ENCODE data around the gene SERINC5. TPM values are rescaled to one million over a fixed set of nuclear protein-coding genes. Genes with fewer than 3 reads are reported as not detected.

Gene SERINC5
- total RNA-seq, 1 donor from 2014 or later, result 21.4 TPM

- no peaks in the 10 kb centered on the region for H3K9me3 ChIP-seq (ENCODE audit: control insufficient read depth in 3 of 3, low read length in 3 of 3)
- no peaks in the 10 kb centered on the region for H3K36me3 ChIP-seq (ENCODE audit: control insufficient read depth in 3 of 3, insufficient read depth in 3 of 3, low read length in 3 of 3)
- no peaks in the 10 kb centered on the region for H3K27me3 ChIP-seq (ENCODE audit: control insufficient read depth in 3 of 3, insufficient read depth in 3 of 3, low read length in 3 of 3)
- H3K9ac ChIP-seq (ENCODE audit: low read depth in 1 of 3, low read length in 3 of 3), result no peak overlapping the region
- H3K27ac ChIP-seq (ENCODE audit: low read depth, low read length), result no peak overlapping the region
- no peak overlapping the region for H3K4me3 ChIP-seq (ENCODE audit: low read length in 3 of 3)
- peaks cover 6 to 14% (median 12%) of the 10 kb centered on the region in 3 donors for H3K4me1 ChIP-seq (ENCODE audit: control insufficient read depth in 3 of 3, insufficient read depth in 3 of 3, low read length in 3 of 3)
Observed at GRCh38 chr5:80259511-80260203, 3.8 kb upstream of the SERINC5 start.

DNA sequence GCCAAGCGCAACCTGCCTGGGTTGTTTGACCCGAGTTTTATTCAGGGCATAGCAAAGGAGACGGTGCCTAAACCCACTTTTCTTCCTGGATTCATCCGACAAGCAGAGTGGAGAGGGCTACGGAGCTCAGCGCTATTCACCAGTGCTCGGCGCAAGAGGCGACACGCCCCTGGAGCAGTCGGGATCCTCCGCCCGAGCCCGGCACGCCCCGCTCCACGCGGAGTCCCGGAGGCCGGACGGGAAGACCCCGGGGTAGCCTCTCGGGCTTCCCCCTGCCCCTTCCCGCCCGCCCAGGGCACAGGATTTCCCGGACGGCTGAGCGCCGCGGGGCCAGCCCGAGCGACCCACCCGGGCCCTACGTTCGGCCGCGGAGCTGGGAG lies 427 bp downstream of the SERINC5 start:
- no peaks in the 10 kb centered on the region for H3K36me3 ChIP-seq (ENCODE audit: control insufficient read depth in 3 of 3, insufficient read depth in 3 of 3, low read length in 3 of 3)
- H3K27me3 ChIP-seq (ENCODE audit: control insufficient read depth in 3 of 3, insufficient read depth in 3 of 3, low read length in 3 of 3), result no peaks in the 10 kb centered on the region
- peak overlapping the region; percentile 86 for H3K27ac ChIP-seq (ENCODE audit: low read depth, low read length)
- H3K4me3 ChIP-seq (ENCODE audit: low read length in 3 of 3), result peak overlapping the region; percentile 68 to 93 (median 88)
- peak overlapping the region; percentile 80 for H3K9ac ChIP-seq (ENCODE audit: low read depth in 1 of 3, low read length in 3 of 3)
- H3K4me1 ChIP-seq (ENCODE audit: control insufficient read depth in 3 of 3, insufficient read depth in 3 of 3, low read length in 3 of 3), result peaks cover 6 to 22% (median 15%) of the 10 kb centered on the region in 3 donors
- H3K9me3 ChIP-seq (ENCODE audit: control insufficient read depth in 3 of 3, low read length in 3 of 3), result no peaks in the 10 kb centered on the region

- Histone ChIP-seq H3K9ac (ENCODE audit: low read depth in 1 of 3, low read length in 3 of 3) (peak overlapping the region; percentile 80), H3K27ac (ENCODE audit: low read depth, low read length) (peak overlapping the region; percentile 86), H3K9me3 (ENCODE audit: control insufficient read depth in 3 of 3, low read length in 3 of 3) (no peaks in the 10 kb centered on the region), H3K4me1 (ENCODE audit: control insufficient read depth in 3 of 3, insufficient read depth in 3 of 3, low read length in 3 of 3) (peaks cover 6 to 22% (median 15%) of the 10 kb centered on the region in 3 donors), H3K4me3 (ENCODE audit: low read length in 3 of 3) (peak overlapping the region; percentile 68 to 93 (median 88)), H3K36me3 (ENCODE audit: control insufficient read depth in 3 of 3, insufficient read depth in 3 of 3, low read length in 3 of 3) (no peaks in the 10 kb centered on the region), H3K27me3 (ENCODE audit: control insufficient read depth in 3 of 3, insufficient read depth in 3 of 3, low read length in 3 of 3) (no peaks in the 10 kb centered on the region)
Observed at GRCh38 chr5:80254767-80255430, 949 bp downstream of the SERINC5 start.

GRCh38 chr5:80251636-80252035 lies 4.2 kb downstream of the SERINC5 start:
- Histone ChIP-seq H3K9me3 (ENCODE audit: control insufficient read depth in 3 of 3, low read length in 3 of 3) (no peaks in the 10 kb centered on the region), H3K4me3 (ENCODE audit: low read length in 3 of 3) (no peak overlapping the region), H3K27ac (ENCODE audit: low read depth, low read length) (no peak overlapping the region), H3K36me3 (ENCODE audit: control insufficient read depth in 3 of 3, insufficient read depth in 3 of 3, low read length in 3 of 3) (no peaks in the 10 kb centered on the region), H3K4me1 (ENCODE audit: control insufficient read depth in 3 of 3, insufficient read depth in 3 of 3, low read length in 3 of 3) (peaks cover 9 to 21% (median 20%) of the 10 kb centered on the region in 3 donors), H3K27me3 (ENCODE audit: control insufficient read depth in 3 of 3, insufficient read depth in 3 of 3, low read length in 3 of 3) (no peaks in the 10 kb centered on the region), H3K9ac (ENCODE audit: low read depth in 1 of 3, low read length in 3 of 3) (no peak overlapping the region)

- Histone ChIP-seq H3K27me3 (ENCODE audit: control insufficient read depth in 3 of 3, insufficient read depth in 3 of 3, low read length in 3 of 3) (no peaks in the 10 kb centered on the region), H3K36me3 (ENCODE audit: control insufficient read depth in 3 of 3, insufficient read depth in 3 of 3, low read length in 3 of 3) (no peaks in the 10 kb centered on the region), H3K27ac (ENCODE audit: low read depth, low read length) (no peak overlapping the region), H3K9ac (ENCODE audit: low read depth in 1 of 3, low read length in 3 of 3) (no peak overlapping the region), H3K4me3 (ENCODE audit: low read length in 3 of 3) (no peak overlapping the region), H3K9me3 (ENCODE audit: control insufficient read depth in 3 of 3, low read length in 3 of 3) (no peaks in the 10 kb centered on the region), H3K4me1 (ENCODE audit: control insufficient read depth in 3 of 3, insufficient read depth in 3 of 3, low read length in 3 of 3) (peaks cover 9 to 24% (median 21%) of the 10 kb centered on the region in 3 donors)
Observed at GRCh38 chr5:80250801-80251200, 5.0 kb downstream of the SERINC5 start.

GRCh38 chr5:80249901-80250300 lies 5.9 kb downstream of the SERINC5 start:
- H3K4me1 ChIP-seq (ENCODE audit: control insufficient read depth in 3 of 3, insufficient read depth in 3 of 3, low read length in 3 of 3), result peaks cover 9 to 21% (median 17%) of the 10 kb centered on the region in 3 donors
- H3K36me3 ChIP-seq (ENCODE audit: control insufficient read depth in 3 of 3, insufficient read depth in 3 of 3, low read length in 3 of 3), result no peaks in the 10 kb centered on the region
- H3K4me3 ChIP-seq (ENCODE audit: low read length in 3 of 3), result no peak overlapping the region
- no peaks in the 10 kb centered on the region for H3K9me3 ChIP-seq (ENCODE audit: control insufficient read depth in 3 of 3, low read length in 3 of 3)
- no peak overlapping the region for H3K27ac ChIP-seq (ENCODE audit: low read depth, low read length)
- H3K27me3 ChIP-seq (ENCODE audit: control insufficient read depth in 3 of 3, insufficient read depth in 3 of 3, low read length in 3 of 3), result no peaks in the 10 kb centered on the region
- H3K9ac ChIP-seq (ENCODE audit: low read depth in 1 of 3, low read length in 3 of 3), result no peak overlapping the region

DNA sequence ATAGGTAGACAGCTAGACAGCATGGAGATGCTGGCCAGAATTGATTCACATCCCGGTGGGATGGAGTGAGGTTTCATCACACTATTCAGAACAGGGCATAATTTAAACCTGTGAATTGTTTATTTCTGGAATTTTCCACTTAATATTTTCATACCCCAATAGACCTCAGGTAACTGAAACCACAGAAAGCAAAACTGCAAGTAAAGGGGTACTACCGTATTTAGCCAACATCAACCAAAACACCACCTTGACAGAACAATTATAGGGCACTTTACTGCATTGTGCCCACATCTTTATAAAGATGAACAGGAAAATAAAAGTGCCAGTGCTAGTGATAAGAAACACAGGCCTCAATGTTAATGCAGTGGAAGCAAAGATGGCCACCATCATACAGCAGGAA lies 7.5 kb downstream of the SERINC5 start:
- Histone ChIP-seq H3K36me3 (ENCODE audit: control insufficient read depth in 3 of 3, insufficient read depth in 3 of 3, low read length in 3 of 3) (no peaks in the 10 kb centered on the region), H3K9ac (ENCODE audit: low read depth in 1 of 3, low read length in 3 of 3) (no peak overlapping the region), H3K27ac (ENCODE audit: low read depth, low read length) (no peak overlapping the region), H3K4me1 (ENCODE audit: control insufficient read depth in 3 of 3, insufficient read depth in 3 of 3, low read length in 3 of 3) (peaks cover 6 to 15% (median 9%) of the 10 kb centered on the region in 3 donors), H3K9me3 (ENCODE audit: control insufficient read depth in 3 of 3, low read length in 3 of 3) (no peaks in the 10 kb centered on the region), H3K27me3 (ENCODE audit: control insufficient read depth in 3 of 3, insufficient read depth in 3 of 3, low read length in 3 of 3) (no peaks in the 10 kb centered on the region), H3K4me3 (ENCODE audit: low read length in 3 of 3) (no peak overlapping the region)

DNA sequence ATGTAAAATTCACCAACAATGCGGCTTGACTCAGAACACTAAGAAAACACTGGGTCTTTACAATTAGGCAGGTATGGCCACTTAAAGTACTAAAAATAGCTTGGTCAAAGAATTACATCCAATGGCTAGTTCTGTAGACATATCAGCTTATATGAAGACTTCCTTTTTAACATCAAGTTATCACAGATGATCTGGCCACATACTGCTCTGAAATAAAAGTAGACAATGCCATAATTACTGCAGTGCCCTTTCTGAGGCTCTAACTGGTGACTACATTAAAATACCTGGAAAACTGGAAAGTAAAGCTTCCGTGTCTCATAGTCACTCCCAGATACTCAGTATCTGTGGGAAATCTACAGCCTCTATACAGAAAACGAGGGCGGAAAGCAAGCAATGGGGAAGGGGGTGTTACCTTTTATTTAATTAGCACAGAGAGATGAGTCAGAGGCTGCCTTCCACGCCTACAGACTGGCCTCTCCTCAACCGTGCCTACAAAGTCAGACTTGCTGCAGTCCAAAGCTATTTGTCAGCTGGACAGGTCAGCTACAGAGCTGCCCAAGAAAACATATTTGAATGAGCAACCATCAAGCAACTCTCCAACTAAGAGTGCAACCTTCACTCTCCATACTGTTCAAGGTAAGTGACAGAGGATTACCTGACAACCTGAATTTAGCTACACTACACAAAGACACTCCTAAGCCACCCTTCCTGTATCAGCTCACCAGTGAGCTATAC lies 8.7 kb downstream of the SERINC5 start:
- peak overlapping the region; percentile 34 for H3K27ac ChIP-seq (ENCODE audit: low read depth, low read length)
- H3K4me1 ChIP-seq (ENCODE audit: control insufficient read depth in 3 of 3, insufficient read depth in 3 of 3, low read length in 3 of 3), result peaks cover 6 to 15% (median 9%) of the 10 kb centered on the region in 3 donors
- H3K9me3 ChIP-seq (ENCODE audit: control insufficient read depth in 3 of 3, low read length in 3 of 3), result no peaks in the 10 kb centered on the region
- H3K27me3 ChIP-seq (ENCODE audit: control insufficient read depth in 3 of 3, insufficient read depth in 3 of 3, low read length in 3 of 3), result no peaks in the 10 kb centered on the region
- peak overlapping the region in 1 of 3 donors; percentile 40 for H3K9ac ChIP-seq (ENCODE audit: low read depth in 1 of 3, low read length in 3 of 3)
- no peaks in the 10 kb centered on the region for H3K36me3 ChIP-seq (ENCODE audit: control insufficient read depth in 3 of 3, insufficient read depth in 3 of 3, low read length in 3 of 3)
- H3K4me3 ChIP-seq (ENCODE audit: low read length in 3 of 3), result peak overlapping the region in 1 of 3 donors; percentile 10

DNA sequence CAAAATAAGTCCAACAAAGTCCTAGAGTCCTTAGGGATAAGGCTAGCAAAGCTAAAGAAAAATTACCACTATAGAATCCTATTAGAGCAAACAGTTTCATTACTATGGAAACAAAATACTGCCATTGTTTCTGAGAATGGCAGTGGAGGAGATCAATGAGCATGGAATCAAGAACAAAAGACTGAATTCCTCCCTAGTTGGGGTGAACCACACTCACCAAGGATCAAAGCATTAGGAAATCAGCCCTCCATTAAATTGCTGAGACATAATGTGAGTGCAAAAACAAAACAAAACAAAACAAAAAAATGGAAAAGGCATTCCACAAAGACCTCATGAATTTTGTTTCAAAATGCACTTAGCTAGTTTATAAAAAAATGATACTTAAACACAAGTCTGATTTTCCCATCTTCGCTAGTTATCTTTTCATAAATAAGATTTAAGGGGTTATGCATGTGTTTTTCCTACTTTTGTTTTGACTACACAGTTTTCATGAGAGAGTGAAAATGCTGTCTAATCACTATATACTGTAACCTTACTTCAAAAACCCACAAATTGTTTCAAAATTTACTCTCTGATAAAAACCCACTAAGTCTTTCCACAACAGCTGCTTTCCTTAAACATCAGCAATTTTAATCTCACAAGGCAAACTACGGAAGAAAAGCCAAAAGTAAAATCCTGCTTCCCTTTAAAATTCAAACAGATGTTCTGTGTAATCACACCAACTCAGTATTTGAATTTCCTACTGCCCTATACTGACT lies 9.7 kb downstream of the SERINC5 start:
- Histone ChIP-seq H3K4me3 (ENCODE audit: low read length in 3 of 3) (no peak overlapping the region), H3K27me3 (ENCODE audit: control insufficient read depth in 3 of 3, insufficient read depth in 3 of 3, low read length in 3 of 3) (no peaks in the 10 kb centered on the region), H3K9me3 (ENCODE audit: control insufficient read depth in 3 of 3, low read length in 3 of 3) (no peaks in the 10 kb centered on the region), H3K9ac (ENCODE audit: low read depth in 1 of 3, low read length in 3 of 3) (peak overlapping the region in 1 of 3 donors; percentile 13), H3K27ac (ENCODE audit: low read depth, low read length) (no peak overlapping the region), H3K4me1 (ENCODE audit: control insufficient read depth in 3 of 3, insufficient read depth in 3 of 3, low read length in 3 of 3) (peaks cover 6 to 15% (median 9%) of the 10 kb centered on the region in 3 donors), H3K36me3 (ENCODE audit: control insufficient read depth in 3 of 3, insufficient read depth in 3 of 3, low read length in 3 of 3) (no peaks in the 10 kb centered on the region)
